ENCODE data around the gene HMG20A.

HMG20A gene

GRCh38 chr15:77376770-77377169 is 43.9 kb upstream of the HMG20A start:
- Histone ChIP-seq H3K4me2 (ENCODE audit: low read length) (no peak overlapping the region), H3K4me1 (no peaks in the 10 kb centered on the region), H3K27me3 (ENCODE audit: control insufficient read depth, insufficient read depth, low read length) (no peaks in the 10 kb centered on the region), H3K36me3 (ENCODE audit: control insufficient read depth, insufficient read depth, low read length) (no peaks in the 10 kb centered on the region), H3K79me2 (no peaks in the 10 kb centered on the region), H3K4me3 (ENCODE audit: low read depth, low read length) (no peak overlapping the region), H3K9ac (no peak overlapping the region), H3K9me3 (ENCODE audit: control insufficient read depth, low read length) (no peaks in the 10 kb centered on the region), H2AFZ (no peak overlapping the region), H3K27ac (no peak overlapping the region)
- no peak for TF ChIP-seq CTCF (IDR thresholded peaks at IDR 0.05)

- Histone ChIP-seq H3K4me1 (no peaks in the 10 kb centered on the region), H3K9me3 (ENCODE audit: control insufficient read depth, low read length) (no peaks in the 10 kb centered on the region), H3K4me2 (ENCODE audit: low read length) (no peak overlapping the region), H3K27me3 (ENCODE audit: control insufficient read depth, insufficient read depth, low read length) (no peaks in the 10 kb centered on the region), H3K36me3 (ENCODE audit: control insufficient read depth, insufficient read depth, low read length) (no peaks in the 10 kb centered on the region), H3K4me3 (ENCODE audit: low read depth, low read length) (no peak overlapping the region), H3K9ac (no peak overlapping the region), H3K79me2 (no peaks in the 10 kb centered on the region), H3K27ac (no peak overlapping the region), H2AFZ (no peak overlapping the region)
- TF ChIP-seq CTCF (IDR thresholded peaks at IDR 0.05) = no peak
Observed at GRCh38 chr15:77380033-77380432, 40.7 kb upstream of the HMG20A start.

- Histone ChIP-seq H3K27ac (no peak overlapping the region), H3K36me3 (ENCODE audit: control insufficient read depth, insufficient read depth, low read length) (no peaks in the 10 kb centered on the region), H3K9ac (no peak overlapping the region), H3K9me3 (ENCODE audit: control insufficient read depth, low read length) (no peaks in the 10 kb centered on the region), H3K4me3 (ENCODE audit: low read depth, low read length) (no peak overlapping the region), H3K4me1 (no peaks in the 10 kb centered on the region), H3K79me2 (no peaks in the 10 kb centered on the region), H2AFZ (no peak overlapping the region), H3K4me2 (ENCODE audit: low read length) (no peak overlapping the region), H3K27me3 (ENCODE audit: control insufficient read depth, insufficient read depth, low read length) (no peaks in the 10 kb centered on the region)
- TF ChIP-seq CTCF (IDR thresholded peaks at IDR 0.05) = no peak
Observed at GRCh38 chr15:77384086-77384485, 36.6 kb upstream of the HMG20A start.

- H3K9me3 ChIP-seq (ENCODE audit: control insufficient read depth, low read length) = no peaks in the 10 kb centered on the region
- no peak for TF ChIP-seq CTCF (IDR thresholded peaks at IDR 0.05)
- H2AFZ ChIP-seq = no peak overlapping the region
- H3K4me1 ChIP-seq = no peaks in the 10 kb centered on the region
- H3K4me3 ChIP-seq (ENCODE audit: low read depth, low read length) = no peak overlapping the region
- no peak overlapping the region for H3K4me2 ChIP-seq (ENCODE audit: low read length)
- no peak overlapping the region for H3K27ac ChIP-seq
- no peak overlapping the region for H3K9ac ChIP-seq
- no peaks in the 10 kb centered on the region for H3K79me2 ChIP-seq
- H3K27me3 ChIP-seq (ENCODE audit: control insufficient read depth, insufficient read depth, low read length) = no peaks in the 10 kb centered on the region
- H3K36me3 ChIP-seq (ENCODE audit: control insufficient read depth, insufficient read depth, low read length) = no peaks in the 10 kb centered on the region
Observed at GRCh38 chr15:77384589-77385359, 35.9 kb upstream of the HMG20A start.

GRCh38 chr15:77386626-77387025 is 34.1 kb upstream of the HMG20A start:
- Histone ChIP-seq H3K27ac (no peak overlapping the region), H2AFZ (no peak overlapping the region), H3K79me2 (no peaks in the 10 kb centered on the region), H3K4me3 (ENCODE audit: low read depth, low read length) (no peak overlapping the region), H3K9ac (no peak overlapping the region), H3K27me3 (ENCODE audit: control insufficient read depth, insufficient read depth, low read length) (no peaks in the 10 kb centered on the region), H3K36me3 (ENCODE audit: control insufficient read depth, insufficient read depth, low read length) (no peaks in the 10 kb centered on the region), H3K4me1 (no peaks in the 10 kb centered on the region), H3K9me3 (ENCODE audit: control insufficient read depth, low read length) (no peaks in the 10 kb centered on the region), H3K4me2 (ENCODE audit: low read length) (no peak overlapping the region)
- no peak for TF ChIP-seq CTCF (IDR thresholded peaks at IDR 0.05)
